K562 (cell line): ENCODE measurements around the gene FILIP1L. TPM values are rescaled to one million over a fixed set of nuclear protein-coding genes. Genes with fewer than 3 reads are reported as not detected.

Experiments used
- ATAC-seq: fragments of 200-7000 bp; cut with Tn5 transposase; 3 replicates; pipeline ENCODE4 v1.9.1; 2020; ENCODE audit warnings: moderate library complexity
- BruUV-seq: library from RNA; stranded (reverse); fragments of 400-500 nt; replicated peaks from 2 replicates; lab custom pipeline; 2021; lab: Mats Ljungman, UMichigan
- CTCF ChIA-PET: fragments of 300-600 bp; formaldehyde crosslinking; extraction: SDS; loops from one replicate; lab custom pipeline; 2021; ENCODE audit warnings: low intra/inter-chr PET ratio; lab: Yijun Ruan, JAX
- POLR2A ChIA-PET: fragments of 300-600, 350-650 bp; sonication (Branson Sonifier 250); formaldehyde crosslinking; extraction: SDS; loops from one replicate; lab custom pipeline; 2021; ENCODE audit warnings: antibody characterized with exemption, inconsistent platforms; lab: Yijun Ruan, JAX
- DNase-seq, 4 experiments: peaks; one replicate each; pipeline versions ENCODE4 v3.0.0 to v3.0.0-alpha.2; 2011 to 2018; ENCODE audit warnings: low spot score in 3 of 4, mixed read lengths in 3 of 4; ENCODE audit errors: extremely low read depth in 1 of 4
- FAIRE-seq: peaks from 2 replicates; lab custom pipeline; 2011; peaks lifted over from hg19 to GRCh38; lab: Jason Lieb, UNC
- H2AFZ ChIP-seq: 2 replicates; pipeline ENCODE4 v1.6.0; 2011; ENCODE audit warnings: low read depth, low read length, control low read depth, inconsistent platforms
- H3K27ac ChIP-seq: fragments of 200-600 bp; 3 replicates; pipeline ENCODE4 v1.8.0; 2011; ENCODE audit warnings: low read depth, mild to moderate bottlenecking, control low read depth, inconsistent platforms, low read length, moderate library complexity, mixed read lengths; ENCODE audit errors: extremely low read depth
- H3K27me3 ChIP-seq, 2 experiments: fragments of 300-600 bp in 1 of 2; 2 replicates in 1 of 2; 3 replicates in 1 of 2; pipeline versions ENCODE4 v1.6.0 to v1.8.0; 2011; ENCODE audit warnings: inconsistent platforms in 2 of 2, low read length in 2 of 2, mild to moderate bottlenecking in 1 of 2, mixed read lengths in 1 of 2, moderate library complexity in 1 of 2; ENCODE audit not compliant: control insufficient read depth in 2 of 2, insufficient read depth in 2 of 2
- H3K36me3 ChIP-seq: fragments of 300-600 bp; 3 replicates; pipeline ENCODE4 v1.8.0; 2011; ENCODE audit warnings: mild to moderate bottlenecking, low read length, inconsistent platforms; ENCODE audit not compliant: control insufficient read depth, insufficient read depth
- H3K4me1 ChIP-seq, 2 experiments: fragments of 200-600 bp in 1 of 2; replicated peaks in 1 of 2; 2 replicates in 1 of 2; 3 replicates in 1 of 2; pipeline versions ENCODE4 v1.5.1 to v1.8.0; 2011; ENCODE audit warnings: inconsistent platforms in 2 of 2, low read length in 2 of 2, mild to moderate bottlenecking in 1 of 2, mixed read lengths in 1 of 2, moderate library complexity in 1 of 2; ENCODE audit not compliant: control insufficient read depth in 2 of 2, insufficient read depth in 2 of 2
- H3K4me2 ChIP-seq: 2 replicates; pipeline ENCODE4 v1.6.1; 2011; ENCODE audit warnings: low read length, control low read depth, inconsistent platforms, mixed read lengths; ENCODE audit not compliant: insufficient read depth
- H3K4me3 ChIP-seq: fragments of 200-600 bp; sonication (generic), shearing (Covaris generic); 2 replicates; pipeline ENCODE4 v1.5.1; 2016; ENCODE audit warnings: control low read depth, inconsistent platforms
- H3K79me2 ChIP-seq: fragments of 200-600 bp; 3 replicates; pipeline ENCODE4 v1.8.0; 2011; ENCODE audit warnings: low read length, inconsistent platforms; ENCODE audit not compliant: control insufficient read depth, insufficient read depth
- H3K9ac ChIP-seq, 2 experiments: 2 replicates each; pipeline versions ENCODE4 v1.6.0 to v1.6.1; 2011; ENCODE audit warnings: low read depth in 2 of 2, low read length in 2 of 2, control low read depth in 1 of 2, inconsistent platforms in 1 of 2, mild to moderate bottlenecking in 1 of 2, mixed read lengths in 1 of 2; ENCODE audit not compliant: insufficient read depth in 1 of 2
- H3K9me1 ChIP-seq: one replicate; pipeline ENCODE4 v1.6.0; 2011; ENCODE audit warnings: inconsistent platforms, mild to moderate bottlenecking, low read length, moderate library complexity; ENCODE audit not compliant: control insufficient read depth, insufficient read depth
- H3K9me3 ChIP-seq: replicated peaks from 2 replicates; pipeline ENCODE4 v1.5.1; 2011; ENCODE audit warnings: low read depth, low read length, inconsistent platforms; ENCODE audit not compliant: control insufficient read depth, insufficient read depth
- H4K20me1 ChIP-seq: replicated peaks from 2 replicates; pipeline ENCODE4 v1.6.1; 2011; ENCODE audit warnings: low read length, inconsistent platforms, mixed read lengths; ENCODE audit not compliant: control insufficient read depth, insufficient read depth
- MCM5 ChIP-seq: fragments of 450-650 bp; IDR thresholded peaks from 2 replicates; pipeline ENCODE4 v1.6.1; 2016; ENCODE audit warnings: low read depth
- WGBS: fragments of 100-300 bp; shearing (Covaris generic); methylation state at CpG from one replicate; pipeline ENCODE4 v1.1.6; 2016; ENCODE audit warnings: low coverage, mixed read lengths; ENCODE audit not compliant: insufficient coverage; ENCODE audit errors: missing lambda C conversion rate; 5-methylcytosine and 5-hydroxymethylcytosine counted together
- in situ Hi-C: fragments of 300-500 bp; cut with MboI; formaldehyde crosslinking; loops from 4 replicates; pipeline ENCODE4 v1.15.0; 2018; ENCODE audit warnings: inconsistent platforms, mixed read lengths
- intact Hi-C: fragments of 100-400 bp; cut with micrococcal nuclease; formaldehyde crosslinking; loops from 2 replicates; pipeline ENCODE4 v1.14.2; 2022
- polyA plus RNA-seq, 8 experiments: library from polyadenylated mRNA; depleted of rRNA in 4 of 8; stranded (reverse) in 5 of 8; unstranded in 3 of 8; fragments of >200 nt; fragmentation: Nextera tagmentation in 2 of 8; fragmentation: Illumina TruSeq in 1 of 8; extraction: Ambion mirVana in 2 of 8; extraction: Trizol in 1 of 8; gene quantifications; 2 replicates each; pipeline versions ENCODE4 v1.2.1 to v1.2.3, GENCODE V29; 2011 to 2014; ENCODE audit warnings: inconsistent platforms in 1 of 8, missing spikeins in 1 of 8
- total RNA-seq, 7 experiments: library from RNA; depleted of rRNA in 6 of 7; stranded (reverse); fragments of >200 nt in 6 of 7; fragmentation: Illumina TruSeq in 2 of 7; extraction: Trizol in 2 of 7; gene quantifications; 2 replicates each; pipeline versions ENCODE4 v1.2.1 to v1.2.3, GENCODE V29; 2011 to 2021; ENCODE audit warnings: low replicate concordance in 1 of 7
- TF ChIP-seq, protein P1 (sequence below): fragments of 450-650 bp; formaldehyde crosslinking; IDR thresholded peaks from 2 replicates; pipeline ENCODE4 v1.4.0; 2020; ENCODE audit warnings: mild to moderate bottlenecking, moderate library complexity
- TF ChIP-seq, protein P2 (sequence below): fragments of 250-450 bp; sonication (Bioruptor Pico); IDR thresholded peaks from 2 replicates; pipeline ENCODE4 v1.4.0; 2020

The FILIP1L gene
- total and polyA plus RNA-seq, 9 of the 15 experiments (the other 6 are each of a cell fraction or from before 2014, with no cell fraction given), result 0.50 to 2.1 (median 1.1) TPM

DNA sequence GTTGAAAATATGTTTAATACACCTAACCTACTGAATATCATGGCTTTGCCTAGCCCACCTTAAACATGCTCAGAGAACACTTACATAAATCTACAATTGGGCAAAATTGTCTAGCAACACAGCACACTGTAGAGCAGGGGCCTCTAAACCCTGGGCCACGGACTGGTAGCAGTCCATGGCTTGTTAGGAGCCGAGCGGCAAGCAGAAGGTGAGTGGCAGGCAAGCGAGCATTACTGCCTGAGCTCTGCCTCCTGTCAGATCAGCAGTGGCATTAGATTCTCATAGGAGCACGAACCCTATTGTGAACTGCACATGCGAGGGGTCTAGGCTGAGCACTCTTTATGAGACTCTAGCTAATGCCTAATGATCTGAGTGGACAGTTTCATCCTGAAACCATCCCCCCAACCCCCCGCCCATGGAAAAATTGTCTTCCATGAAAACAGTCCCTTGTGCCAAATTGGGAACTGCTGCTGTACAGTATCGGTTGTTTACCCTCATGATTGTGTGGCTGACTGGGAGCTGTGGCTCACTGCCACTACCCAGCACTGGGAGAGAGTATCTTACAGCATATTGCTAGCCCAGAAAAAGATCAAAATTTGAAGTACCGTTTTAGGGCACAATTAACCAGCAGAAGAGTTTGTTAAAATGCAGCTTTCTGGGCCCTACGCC lies 270.6 kb downstream of the FILIP1L start:
- WGBS, result 80% methylated on average over 8 of the region's 10 CpGs
- intact Hi-C loops (loop anchor here (1.0 to 10.0 kb wide), 3 partner anchors 79 to 411 kb away; no protein-coding TSS in a partner anchor), in situ Hi-C loops (loop anchor here (25.0 kb wide), 2 partner anchors 219 to 769 kb away; partner anchors contain the start of gene ADGRG7)
- Histone ChIP-seq H3K79me2 (peaks cover 61% of the 10 kb centered on the region), H3K36me3 (no peaks in the 10 kb centered on the region), H3K27me3 (no peaks in the 10 kb centered on the region), H3K27ac (no peak overlapping the region), H3K4me1 (peaks cover 0 to 7% of the 10 kb centered on the region in 2 experiments; a peak in 1 of 5 replicates), H4K20me1 (0 out of 2 replicates have a peak, but pooled peaks cover 4% of the 10 kb centered on the region), H3K9me3 (no peaks in the 10 kb centered on the region), H2AFZ (no peak overlapping the region), H3K9ac (no peak overlapping the region), H3K4me2 (no peak overlapping the region), H3K9me1 (no peaks in the 10 kb centered on the region), H3K4me3 (no peak overlapping the region)
- BruUV-seq, result no TSS peak
- ATAC-seq, result peak; percentile 31
- FAIRE-seq, result no peak
- ChIA-PET POLR2A (interaction anchor here (0.6 to 1.6 kb wide), 3 partner anchors 189 to 452 kb away, joined by 3 read pairs; no protein-coding TSS in a partner anchor), CTCF (interaction anchor here (0.6 to 2.4 kb wide), 2 partner anchors 171 to 410 kb away, joined by 3 to 17 read pairs; no protein-coding TSS in a partner anchor)
- TF ChIP-seq, protein P1, sequence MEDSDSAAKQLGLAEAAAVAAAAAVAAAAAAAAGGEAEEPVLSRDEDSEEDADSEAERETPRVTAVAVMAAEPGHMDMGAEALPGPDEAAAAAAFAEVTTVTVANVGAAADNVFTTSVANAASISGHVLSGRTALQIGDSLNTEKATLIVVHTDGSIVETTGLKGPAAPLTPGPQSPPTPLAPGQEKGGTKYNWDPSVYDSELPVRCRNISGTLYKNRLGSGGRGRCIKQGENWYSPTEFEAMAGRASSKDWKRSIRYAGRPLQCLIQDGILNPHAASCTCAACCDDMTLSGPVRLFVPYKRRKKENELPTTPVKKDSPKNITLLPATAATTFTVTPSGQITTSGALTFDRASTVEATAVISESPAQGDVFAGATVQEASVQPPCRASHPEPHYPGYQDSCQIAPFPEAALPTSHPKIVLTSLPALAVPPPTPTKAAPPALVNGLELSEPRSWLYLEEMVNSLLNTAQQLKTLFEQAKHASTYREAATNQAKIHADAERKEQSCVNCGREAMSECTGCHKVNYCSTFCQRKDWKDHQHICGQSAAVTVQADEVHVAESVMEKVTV (CRISPR knock-in tag), result no peak
- no peak for TF ChIP-seq MCM5
- TF ChIP-seq, protein P2, sequence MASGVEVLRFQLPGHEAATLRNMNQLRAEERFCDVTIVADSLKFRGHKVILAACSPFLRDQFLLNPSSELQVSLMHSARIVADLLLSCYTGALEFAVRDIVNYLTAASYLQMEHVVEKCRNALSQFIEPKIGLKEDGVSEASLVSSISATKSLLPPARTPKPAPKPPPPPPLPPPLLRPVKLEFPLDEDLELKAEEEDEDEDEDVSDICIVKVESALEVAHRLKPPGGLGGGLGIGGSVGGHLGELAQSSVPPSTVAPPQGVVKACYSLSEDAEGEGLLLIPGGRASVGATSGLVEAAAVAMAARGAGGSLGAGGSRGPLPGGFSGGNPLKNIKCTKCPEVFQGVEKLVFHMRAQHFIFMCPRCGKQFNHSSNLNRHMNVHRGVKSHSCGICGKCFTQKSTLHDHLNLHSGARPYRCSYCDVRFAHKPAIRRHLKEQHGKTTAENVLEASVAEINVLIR, result no peak
- no peak for DNase-seq
